ENCODE data around the gene PTPN2.

DNA sequence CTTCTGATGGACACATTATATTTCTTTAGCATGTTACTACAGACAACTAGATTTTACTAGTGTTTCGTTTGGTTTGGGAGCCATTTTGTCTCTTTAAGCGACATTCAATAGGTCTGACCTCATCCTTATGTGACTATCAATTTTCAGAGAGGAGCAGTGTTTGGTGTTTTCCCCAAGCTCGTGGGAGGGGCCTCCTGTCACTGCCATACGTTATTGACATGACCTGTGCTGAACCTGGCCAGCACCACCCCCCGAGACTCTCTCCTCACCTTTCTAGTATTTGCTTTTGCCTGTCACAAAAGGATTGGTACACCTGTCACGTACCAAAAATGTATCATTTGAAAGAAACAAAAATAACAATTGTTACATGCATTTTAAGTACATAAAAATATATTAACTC is 111.9 kb downstream of the PTPN2 start:
- TF ChIP-seq, protein P1, sequence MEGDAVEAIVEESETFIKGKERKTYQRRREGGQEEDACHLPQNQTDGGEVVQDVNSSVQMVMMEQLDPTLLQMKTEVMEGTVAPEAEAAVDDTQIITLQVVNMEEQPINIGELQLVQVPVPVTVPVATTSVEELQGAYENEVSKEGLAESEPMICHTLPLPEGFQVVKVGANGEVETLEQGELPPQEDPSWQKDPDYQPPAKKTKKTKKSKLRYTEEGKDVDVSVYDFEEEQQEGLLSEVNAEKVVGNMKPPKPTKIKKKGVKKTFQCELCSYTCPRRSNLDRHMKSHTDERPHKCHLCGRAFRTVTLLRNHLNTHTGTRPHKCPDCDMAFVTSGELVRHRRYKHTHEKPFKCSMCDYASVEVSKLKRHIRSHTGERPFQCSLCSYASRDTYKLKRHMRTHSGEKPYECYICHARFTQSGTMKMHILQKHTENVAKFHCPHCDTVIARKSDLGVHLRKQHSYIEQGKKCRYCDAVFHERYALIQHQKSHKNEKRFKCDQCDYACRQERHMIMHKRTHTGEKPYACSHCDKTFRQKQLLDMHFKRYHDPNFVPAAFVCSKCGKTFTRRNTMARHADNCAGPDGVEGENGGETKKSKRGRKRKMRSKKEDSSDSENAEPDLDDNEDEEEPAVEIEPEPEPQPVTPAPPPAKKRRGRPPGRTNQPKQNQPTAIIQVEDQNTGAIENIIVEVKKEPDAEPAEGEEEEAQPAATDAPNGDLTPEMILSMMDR (conservative IDR thresholded peaks at IDR 0.05; ENCODE audit: low read depth in 2 of 2): no peak
- no peak for TF ChIP-seq EZH2phosphoT487 (IDR thresholded peaks at IDR 0.05; ENCODE audit: unreplicated experiment)
- TF ChIP-seq, protein P2, sequence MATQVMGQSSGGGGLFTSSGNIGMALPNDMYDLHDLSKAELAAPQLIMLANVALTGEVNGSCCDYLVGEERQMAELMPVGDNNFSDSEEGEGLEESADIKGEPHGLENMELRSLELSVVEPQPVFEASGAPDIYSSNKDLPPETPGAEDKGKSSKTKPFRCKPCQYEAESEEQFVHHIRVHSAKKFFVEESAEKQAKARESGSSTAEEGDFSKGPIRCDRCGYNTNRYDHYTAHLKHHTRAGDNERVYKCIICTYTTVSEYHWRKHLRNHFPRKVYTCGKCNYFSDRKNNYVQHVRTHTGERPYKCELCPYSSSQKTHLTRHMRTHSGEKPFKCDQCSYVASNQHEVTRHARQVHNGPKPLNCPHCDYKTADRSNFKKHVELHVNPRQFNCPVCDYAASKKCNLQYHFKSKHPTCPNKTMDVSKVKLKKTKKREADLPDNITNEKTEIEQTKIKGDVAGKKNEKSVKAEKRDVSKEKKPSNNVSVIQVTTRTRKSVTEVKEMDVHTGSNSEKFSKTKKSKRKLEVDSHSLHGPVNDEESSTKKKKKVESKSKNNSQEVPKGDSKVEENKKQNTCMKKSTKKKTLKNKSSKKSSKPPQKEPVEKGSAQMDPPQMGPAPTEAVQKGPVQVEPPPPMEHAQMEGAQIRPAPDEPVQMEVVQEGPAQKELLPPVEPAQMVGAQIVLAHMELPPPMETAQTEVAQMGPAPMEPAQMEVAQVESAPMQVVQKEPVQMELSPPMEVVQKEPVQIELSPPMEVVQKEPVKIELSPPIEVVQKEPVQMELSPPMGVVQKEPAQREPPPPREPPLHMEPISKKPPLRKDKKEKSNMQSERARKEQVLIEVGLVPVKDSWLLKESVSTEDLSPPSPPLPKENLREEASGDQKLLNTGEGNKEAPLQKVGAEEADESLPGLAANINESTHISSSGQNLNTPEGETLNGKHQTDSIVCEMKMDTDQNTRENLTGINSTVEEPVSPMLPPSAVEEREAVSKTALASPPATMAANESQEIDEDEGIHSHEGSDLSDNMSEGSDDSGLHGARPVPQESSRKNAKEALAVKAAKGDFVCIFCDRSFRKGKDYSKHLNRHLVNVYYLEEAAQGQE (IDR thresholded peaks at IDR 0.05; ENCODE audit: unreplicated experiment): no peak
- no peak for TF ChIP-seq EZH2 (IDR thresholded peaks at IDR 0.05; ENCODE audit: low read depth, unreplicated experiment)
- TF ChIP-seq POLR2AphosphoS5 (IDR thresholded peaks at IDR 0.05; ENCODE audit: low read depth): no peak
- no peak for TF ChIP-seq NANOG (IDR thresholded peaks at IDR 0.05; ENCODE audit: borderline replicate concordance)
- TF ChIP-seq STAT1 (IDR thresholded peaks at IDR 0.05; ENCODE audit: unreplicated experiment): no peak

Data from GM23338 (cell line).